Putamen (tissue), 1 donor: Measurements from ENCODE around the gene SET.
"Not testable (repeated sequence)": the region's sequence is repeated elsewhere in the genome, so short reads cannot be mapped to it uniquely, and the experiment has no call there.

Source experiments
- DNase-seq: peaks from one replicate; pipeline ENCODE4 v3.0.0-alpha.2; 2016; ENCODE audit warnings: low spot score

SET gene

GRCh38 chr9:128687453-128687852 lies 1.6 kb upstream of the SET start:
- no peak for DNase-seq

DNA sequence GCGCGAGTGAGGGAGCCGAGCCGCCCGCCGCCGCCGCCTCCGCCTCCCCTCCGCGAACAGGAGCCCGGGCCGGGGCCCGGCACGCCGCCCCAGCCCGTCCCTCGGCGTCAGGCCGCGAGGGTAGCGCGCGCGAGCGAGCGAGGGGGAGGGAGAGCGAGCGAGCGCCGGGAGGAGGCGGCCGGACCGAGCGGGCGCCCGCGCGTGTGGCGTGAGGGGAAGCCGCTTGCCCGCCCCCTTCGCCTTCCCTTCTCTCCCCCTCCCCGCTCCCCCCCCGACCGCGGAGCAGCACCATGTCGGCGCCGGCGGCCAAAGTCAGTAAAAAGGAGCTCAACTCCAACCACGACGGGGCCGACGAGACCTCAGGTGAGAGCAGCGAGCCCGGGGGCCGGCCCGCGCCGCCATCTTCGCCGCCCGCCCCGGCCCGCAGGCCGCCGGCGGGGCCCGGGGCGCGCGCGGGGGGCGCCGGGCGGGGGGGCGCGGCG lies 312 bp downstream of the SET start:
- no peak for DNase-seq

DNA sequence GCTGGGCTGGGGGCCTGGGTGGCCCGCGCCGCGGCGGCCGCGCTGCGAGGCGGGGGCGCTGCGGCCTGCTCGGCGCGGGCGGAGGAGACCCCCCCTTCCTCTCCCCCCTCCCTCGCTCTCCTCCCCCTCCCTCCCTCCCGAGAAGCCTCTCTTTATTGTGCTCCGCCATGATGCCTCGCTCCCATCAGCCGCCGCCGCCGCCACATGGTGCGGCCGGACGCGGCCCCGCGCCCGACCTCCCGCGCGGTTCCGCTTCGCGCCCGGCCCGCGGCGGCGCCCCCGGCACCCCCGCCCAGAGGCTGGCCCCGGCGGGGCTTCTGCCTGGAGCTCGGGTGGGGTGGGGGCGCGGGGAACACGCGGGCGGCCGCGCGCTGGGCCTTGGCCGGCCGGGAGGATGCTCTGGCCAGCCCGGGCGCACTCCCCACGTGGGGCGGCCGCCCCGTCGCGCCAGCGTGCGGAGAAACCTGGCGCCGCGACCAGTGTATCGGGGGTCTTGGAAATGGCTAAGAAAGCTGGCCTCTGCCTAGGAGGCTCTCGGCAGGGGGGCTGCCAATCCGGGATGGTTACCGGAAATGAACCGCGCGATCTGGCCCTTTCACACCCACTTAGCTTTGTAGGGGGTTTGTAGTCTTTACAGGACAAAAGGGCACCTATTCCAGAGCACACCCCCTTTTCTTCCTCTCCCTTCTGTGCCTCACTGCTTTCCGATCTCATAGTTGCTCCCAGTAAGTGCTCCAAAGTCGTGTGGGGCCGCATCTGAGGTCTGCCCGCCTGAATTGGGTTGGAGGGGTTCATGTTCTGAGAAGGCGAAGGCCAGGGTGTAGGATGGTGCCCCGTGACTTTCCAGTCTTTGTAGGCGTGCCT lies 1.0 kb downstream of the SET start:
- peak; percentile 43 for DNase-seq

GRCh38 chr9:128690684-128691034 lies 1.6 kb downstream of the SET start:
- DNase-seq: no peak

DNA sequence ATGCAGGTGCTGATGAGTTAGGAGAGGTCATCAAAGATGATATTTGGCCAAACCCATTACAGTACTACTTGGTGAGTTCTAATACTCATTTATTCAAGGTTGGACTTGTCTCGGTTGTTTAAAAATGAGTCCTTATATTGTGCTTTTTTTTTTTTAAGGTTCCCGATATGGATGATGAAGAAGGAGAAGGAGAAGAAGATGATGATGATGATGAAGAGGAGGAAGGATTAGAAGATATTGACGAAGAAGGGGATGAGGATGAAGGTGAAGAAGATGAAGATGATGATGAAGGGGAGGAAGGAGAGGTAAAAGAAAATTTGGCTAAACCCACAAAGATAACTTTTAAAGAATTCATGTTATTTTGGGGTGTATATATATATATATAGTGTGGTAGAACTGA lies 4.7 kb downstream of the SET start:
- not testable (repeated sequence) for DNase-seq

- no peak for DNase-seq
Observed at GRCh38 chr9:128694344-128694743, 5.3 kb downstream of the SET start.

GRCh38 chr9:128696923-128697707 lies 8.1 kb downstream of the SET start:
- no peak for DNase-seq

- not testable (repeated sequence) for DNase-seq
Observed at GRCh38 chr9:128699096-128699795, 10.2 kb downstream of the SET start.

DNA sequence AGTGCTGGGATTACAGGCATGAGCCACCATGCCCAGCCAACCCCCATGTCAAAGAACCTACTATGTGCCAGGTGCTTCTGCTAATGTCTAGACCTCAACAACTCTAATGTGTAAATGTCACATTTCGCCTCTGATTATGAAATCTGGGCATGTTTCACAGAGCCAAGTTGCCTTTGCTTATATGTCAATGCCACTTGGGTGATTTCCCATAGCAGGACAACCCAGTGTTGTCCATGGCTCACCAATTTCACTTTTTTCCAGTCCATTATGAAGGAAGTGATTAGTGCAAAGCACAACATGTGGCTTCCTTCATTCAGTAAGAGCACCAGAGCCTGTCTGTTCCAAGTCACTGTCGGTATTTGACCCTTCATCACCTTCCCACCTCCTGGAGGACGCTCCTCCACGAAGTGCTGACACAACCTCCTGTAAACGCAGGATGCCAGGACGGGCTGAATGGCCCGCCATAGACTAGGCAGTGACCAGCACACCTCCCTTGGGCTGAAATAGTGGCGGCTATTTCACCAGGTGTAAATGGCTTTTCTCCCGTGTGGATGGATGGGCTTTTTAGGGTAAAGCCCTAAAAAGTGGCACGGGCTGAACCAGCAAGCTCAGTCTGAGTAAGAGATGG lies 12.3 kb downstream of the SET start:
- DNase-seq: no peak

DNA sequence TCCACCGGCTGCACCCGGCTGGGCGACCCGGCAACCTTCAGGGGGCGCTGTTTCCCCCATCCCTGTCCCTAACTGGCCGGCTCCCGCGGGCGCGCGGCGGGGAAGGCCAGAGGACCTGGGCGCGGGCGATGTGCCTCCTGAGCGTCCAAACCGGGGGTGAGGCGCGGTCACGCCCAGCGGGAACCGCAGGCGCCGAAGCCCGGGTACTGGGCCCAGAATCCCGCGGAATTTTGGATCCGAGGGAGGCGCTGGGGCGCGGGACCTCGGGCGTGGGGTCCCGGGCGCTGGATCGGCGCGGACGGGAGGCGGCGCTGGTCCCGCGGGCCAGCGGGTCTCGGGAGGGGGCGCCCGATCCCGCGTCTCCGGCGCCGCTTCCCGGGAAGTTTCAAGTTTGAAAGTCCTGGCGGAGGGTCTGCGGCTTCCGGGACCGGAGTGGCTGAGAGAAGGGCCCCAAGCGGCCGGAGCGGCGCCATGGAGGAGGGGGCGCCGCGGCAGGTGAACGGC lies 13.5 kb downstream of the SET start, which contains the start of gene PKN3:
TSS of gene PKN3 (plus strand) at position 59 of the 504 bp plus-strand sequence. CDS start at position 472, 413 bp downstream.
- peak; percentile 55 for DNase-seq

GRCh38 chr9:128702949-128703615 lies 14.1 kb downstream of the SET start:
- DNase-seq: no peak

DNA sequence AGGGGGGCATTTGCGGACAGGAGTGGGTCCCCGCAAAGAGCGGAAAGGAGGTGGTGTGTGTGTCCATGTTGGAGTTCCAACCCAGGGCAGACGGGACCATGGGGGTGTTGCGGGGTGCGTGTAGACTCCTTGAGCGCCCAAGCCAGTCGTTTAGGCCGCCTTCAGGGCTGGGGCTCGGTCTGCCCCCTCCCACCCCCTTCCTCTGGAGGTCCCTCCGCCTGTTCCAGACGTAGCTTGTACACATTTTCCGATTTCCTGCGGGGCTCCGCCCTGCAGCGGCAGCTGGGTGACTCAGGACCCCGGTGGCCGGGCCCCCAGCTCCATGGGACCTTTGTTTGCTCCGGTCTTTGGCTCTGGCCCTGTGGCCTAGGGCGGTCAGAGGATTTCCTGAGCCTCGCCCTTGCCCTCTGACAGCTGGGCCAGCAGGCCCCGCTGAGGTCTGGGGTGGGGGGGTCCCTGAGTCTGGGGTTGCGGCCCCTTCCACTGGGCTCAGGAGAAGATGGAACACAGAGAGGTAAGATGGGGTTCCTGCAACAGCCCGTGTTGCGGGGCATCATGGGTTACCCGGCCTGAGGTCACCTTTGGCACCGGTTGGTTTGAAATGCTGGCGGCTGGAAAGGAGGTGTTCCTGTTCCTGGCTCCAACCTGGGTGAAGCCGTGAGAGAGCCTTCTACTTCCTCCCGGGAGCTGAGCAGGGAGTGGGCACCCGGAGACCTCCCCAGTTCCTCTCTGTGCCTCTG lies 14.8 kb downstream of the SET start:
- DNase-seq: no peak

DNA sequence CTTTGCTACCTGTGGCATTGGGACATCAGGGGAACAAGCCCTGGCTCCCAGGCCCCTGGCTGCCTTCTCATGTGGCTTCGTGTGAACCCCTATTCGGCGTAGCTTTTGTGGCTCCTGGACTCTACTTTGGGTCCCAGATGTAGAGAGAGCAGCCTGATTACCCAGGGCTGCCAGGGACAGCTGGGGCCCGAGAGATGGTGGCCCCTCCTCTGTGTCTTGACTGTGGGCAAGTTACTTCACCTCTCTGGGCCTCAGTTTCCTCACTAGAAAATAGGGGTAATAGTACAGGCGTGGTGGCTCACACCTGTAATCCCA lies 15.3 kb downstream of the SET start:
- no peak for DNase-seq

GRCh38 chr9:128705051-128705965 lies 16.3 kb downstream of the SET start:
- DNase-seq: no peak

GRCh38 chr9:128706045-128706444 lies 17.0 kb downstream of the SET start:
- DNase-seq: no peak

GRCh38 chr9:128706671-128707381 lies 17.8 kb downstream of the SET start:
- DNase-seq: no peak

GRCh38 chr9:128707446-128707845 lies 18.4 kb downstream of the SET start:
- no peak for DNase-seq

DNA sequence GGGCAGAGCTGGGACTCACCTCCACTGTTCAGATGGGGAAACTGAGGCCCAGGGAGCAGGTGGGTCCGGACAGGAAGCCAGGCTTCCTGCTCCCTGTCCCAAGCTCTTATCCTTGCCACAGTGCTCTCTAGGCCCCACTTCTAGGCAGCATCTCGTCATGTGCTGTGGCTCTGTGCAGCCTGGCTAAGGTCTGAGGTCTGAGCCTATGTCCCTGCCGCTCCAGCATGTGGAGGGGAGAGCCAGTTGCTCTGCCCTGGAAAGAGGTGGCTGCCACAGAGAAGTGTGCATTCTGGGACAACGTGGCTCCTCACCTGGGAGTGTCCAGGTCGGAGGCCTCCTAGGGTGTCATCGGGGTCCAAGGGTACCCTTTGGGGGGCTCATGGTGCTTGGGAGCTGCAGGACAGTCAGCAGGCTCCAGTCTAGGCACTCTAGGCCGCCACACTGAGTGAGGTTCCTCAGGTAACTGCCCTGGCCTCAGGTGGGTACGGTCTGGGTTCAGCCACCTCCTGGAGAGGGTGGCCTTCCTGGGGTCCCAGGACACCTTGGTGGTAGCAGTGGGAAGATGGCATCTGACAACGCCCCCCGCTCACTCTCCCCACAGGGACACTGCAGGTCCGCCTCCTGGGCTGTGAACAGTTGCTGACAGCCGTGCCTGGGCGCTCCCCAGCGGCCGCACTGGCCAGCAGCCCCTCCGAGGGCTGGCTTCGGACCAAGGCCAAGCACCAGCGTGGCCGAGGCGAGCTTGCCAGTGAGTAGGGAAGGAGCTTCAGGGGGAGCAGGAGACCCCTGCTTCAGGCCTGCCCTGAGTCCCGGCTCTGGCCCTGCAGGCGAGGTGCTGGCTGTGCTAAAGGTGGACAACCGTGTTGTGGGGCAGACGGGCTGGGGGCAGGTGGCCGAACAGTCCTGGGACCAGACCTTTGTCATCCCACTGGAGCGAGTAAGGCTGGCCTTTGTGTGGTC lies 23.7 kb downstream of the SET start:
- DNase-seq: no peak
